Endothelial cell of coronary artery (primary cell): ENCODE results near the gene LRRC71. TPM values are rescaled to one million over a fixed set of nuclear protein-coding genes. Genes with fewer than 3 reads are reported as not detected.

Experiments used
- total RNA-seq: library from RNA; depleted of rRNA; stranded (reverse); fragments of >200 nt; gene quantifications from 2 replicates; pipeline ENCODE4 v1.2.3, GENCODE V29; 2014

Gene LRRC71
- total RNA-seq, result 0.36 TPM in 1 of 2 replicates, not detected in the other

GRCh38 chr1:156920233-156921052 lies at the start of gene LRRC71:
Gene LRRC71 (plus strand): TSS chr1:156920632. CDS start chr1:156920804, 172 bp downstream.

DNA sequence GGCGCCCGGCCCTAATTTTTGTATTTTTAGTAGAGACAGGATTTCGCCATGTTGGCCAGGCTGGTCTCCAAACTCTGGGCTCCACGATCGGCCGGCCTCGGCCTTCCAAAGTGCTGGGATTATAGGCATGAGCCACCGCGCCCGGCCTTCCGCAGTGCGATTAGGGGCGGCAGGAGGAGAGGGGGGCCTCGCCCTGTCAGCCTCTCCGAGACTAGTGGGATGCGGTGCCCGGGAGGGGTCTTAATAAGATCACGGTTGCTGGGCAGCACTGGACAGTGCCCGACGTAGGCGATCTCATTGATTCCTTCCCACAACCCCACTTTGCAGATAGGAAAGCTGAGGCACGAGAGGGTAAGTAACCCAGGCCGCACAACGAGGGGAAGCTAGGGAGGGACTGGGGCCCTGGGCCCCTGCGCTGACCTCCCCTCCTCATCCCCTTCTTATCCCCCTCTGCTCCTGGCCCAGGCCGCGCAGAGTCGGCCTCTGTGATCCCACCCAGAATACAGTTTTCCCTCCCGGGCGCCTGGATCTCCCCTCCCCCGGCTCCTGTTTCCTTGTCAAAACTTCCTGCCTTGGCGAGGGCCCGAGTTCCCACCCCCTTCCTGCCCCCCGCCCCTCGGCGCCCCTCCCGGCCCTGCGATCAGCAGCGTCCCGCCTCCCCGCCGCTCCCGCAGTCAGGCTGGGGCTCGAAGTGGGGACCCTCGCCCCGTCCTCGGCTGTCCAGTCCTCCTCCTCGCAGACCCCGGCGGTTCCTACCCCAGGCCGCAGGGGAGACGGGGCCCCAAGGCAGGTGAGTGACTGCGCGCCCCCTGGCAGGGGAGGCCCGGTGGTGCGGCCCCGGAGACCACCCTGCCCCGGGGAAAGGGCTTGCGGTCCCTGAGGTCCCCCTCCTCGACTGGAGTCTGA lies 27.1 kb upstream of the LRRC71 start, which contains the start of gene PEAR1:
TSS of gene PEAR1 (plus strand) at position 671 of the 906 bp plus-strand sequence. CDS start 10,209 bp downstream, outside the sequence.

Other genes starting within 250 kb of the LRRC71 start
- 127 and 255 TPM in 2 replicates for gene NES, start 243.2 kb upstream of the LRRC71 start, total RNA-seq
- 0.09 TPM in 2 replicates for gene CRABP2, start 215.0 kb upstream of the LRRC71 start, total RNA-seq
- 5.8 and 9.7 TPM in 2 replicates for gene METTL25B, start 192.2 kb upstream of the LRRC71 start, total RNA-seq
- 8.2 and 8.6 TPM in 2 replicates for gene ISG20L2, start 191.9 kb upstream of the LRRC71 start, total RNA-seq
- gene MRPL24, start 179.5 kb upstream of the LRRC71 start, total RNA-seq, result 60.2 and 62.1 TPM in 2 replicates
- gene HDGF, start 169.0 kb upstream of the LRRC71 start, total RNA-seq, result 171 and 213 TPM in 2 replicates
- 12.5 and 14.5 TPM in 2 replicates for gene PRCC, start 153.1 kb upstream of the LRRC71 start, total RNA-seq
- 0.09 and 0.19 TPM in 2 replicates for gene SH2D2A, start 103.8 kb upstream of the LRRC71 start, total RNA-seq
- not detected in 2 replicates for gene INSRR, start 61.5 kb upstream of the LRRC71 start, total RNA-seq
- gene NTRK1, start 59.8 kb upstream of the LRRC71 start, total RNA-seq, result not detected in 2 replicates
- 11.5 and 23.2 TPM in 2 replicates for gene PEAR1, start 26.9 kb upstream of the LRRC71 start, total RNA-seq
- 18.7 and 30.7 TPM in 2 replicates for gene ARHGEF11, start 125.1 kb downstream of the LRRC71 start, total RNA-seq
- gene ETV3L, start 179.2 kb downstream of the LRRC71 start, total RNA-seq, result not detected in 2 replicates
- 16.1 and 18.1 TPM in 2 replicates for gene ETV3, start 217.8 kb downstream of the LRRC71 start, total RNA-seq